HG02885 (cell line): ENCODE measurements around the gene OSBP2.
"Not testable (repeated sequence)": the region's sequence is repeated elsewhere in the genome, so short reads cannot be mapped to it uniquely, and the experiment has no call there.

Source experiments
- ATAC-seq: cut with Tn5 transposase; IDR thresholded peaks from one replicate; pipeline ENCODE4 v1.9.1; 2021; ENCODE audit warnings: mild to moderate bottlenecking; ENCODE audit not compliant: unreplicated experiment, poor library complexity

Gene OSBP2

GRCh38 chr22:30717331-30717921, 22.8 kb downstream of the OSBP2 start:
- ATAC-seq = no peak

- ATAC-seq = no peak
Observed at GRCh38 chr22:30717952-30718351, 23.3 kb downstream of the OSBP2 start.

- no peak for ATAC-seq
Observed at GRCh38 chr22:30718491-30718890, 23.8 kb downstream of the OSBP2 start.

- ATAC-seq = no peak
Observed at GRCh38 chr22:30718938-30719337, 24.3 kb downstream of the OSBP2 start.

- ATAC-seq = no peak
Observed at GRCh38 chr22:30720263-30720837, 25.7 kb downstream of the OSBP2 start.

GRCh38 chr22:30721741-30722140, 27.1 kb downstream of the OSBP2 start:
- no peak for ATAC-seq

- ATAC-seq = no peak
Observed at GRCh38 chr22:30728826-30729225, 34.2 kb downstream of the OSBP2 start.

GRCh38 chr22:30731658-30732057, 37.0 kb downstream of the OSBP2 start:
- ATAC-seq = no peak

GRCh38 chr22:30732426-30732825, 37.8 kb downstream of the OSBP2 start:
- no peak for ATAC-seq

- no peak for ATAC-seq
Observed at GRCh38 chr22:30733181-30733631, 38.5 kb downstream of the OSBP2 start.

GRCh38 chr22:30740007-30740406, 45.3 kb downstream of the OSBP2 start:
- not testable (repeated sequence) for ATAC-seq

- ATAC-seq = not testable (repeated sequence)
Observed at GRCh38 chr22:30740511-30740910, 45.8 kb downstream of the OSBP2 start.

- ATAC-seq = no peak
Observed at GRCh38 chr22:30742291-30743256, 47.9 kb downstream of the OSBP2 start.

GRCh38 chr22:30743257-30744020, 48.8 kb downstream of the OSBP2 start:
- ATAC-seq = no peak

- no peak for ATAC-seq
Observed at GRCh38 chr22:30744224-30744623, 49.5 kb downstream of the OSBP2 start.

- ATAC-seq = no peak
Observed at GRCh38 chr22:30747493-30747892, 52.8 kb downstream of the OSBP2 start.

- no peak for ATAC-seq
Observed at GRCh38 chr22:30749272-30749671, 54.6 kb downstream of the OSBP2 start.

GRCh38 chr22:30749849-30750248, 55.2 kb downstream of the OSBP2 start:
- no peak for ATAC-seq

- no peak for ATAC-seq
Observed at GRCh38 chr22:30751529-30751928, 56.9 kb downstream of the OSBP2 start.

GRCh38 chr22:30752771-30753170, 58.1 kb downstream of the OSBP2 start:
- ATAC-seq = no peak
